Smooth muscle cell (in vitro differentiated cells): ENCODE measurements around the gene RASGEF1C. TPM values are rescaled to one million over a fixed set of nuclear protein-coding genes. Genes with fewer than 3 reads are reported as not detected.

Experiments
- DNase-seq: peaks from one replicate; lab custom pipeline; 2025; ENCODE audit not compliant: unreplicated experiment; lab: John Stamatoyannopoulos, UW
- H2AFZ ChIP-seq: fragments of 200-600 bp; sonication (generic); 2 replicates; pipeline ENCODE4 v1.6.0; 2016; ENCODE audit warnings: antibody characterized with exemption, low read depth, mild to moderate bottlenecking
- H3F3A ChIP-seq: fragments of 200-600 bp; sonication (generic); 2 replicates; pipeline ENCODE4 v1.6.0; 2017; ENCODE audit warnings: antibody characterized with exemption, low read depth
- H3K27ac ChIP-seq: fragments of 200-600 bp; sonication (generic); 2 replicates; pipeline ENCODE4 v1.5.1; 2016; ENCODE audit warnings: low read depth, mild to moderate bottlenecking
- H3K27me3 ChIP-seq: fragments of 200-600 bp; sonication (generic); 2 replicates; pipeline ENCODE4 v1.6.1; 2016; ENCODE audit warnings: low read depth, mild to moderate bottlenecking
- H3K36me3 ChIP-seq: fragments of 200-600 bp; sonication (generic); 2 replicates; pipeline ENCODE4 v1.5.1; 2016; ENCODE audit warnings: low read depth
- H3K4me1 ChIP-seq: fragments of 200-600 bp; sonication (generic); 2 replicates; pipeline ENCODE4 v1.5.1; 2016; ENCODE audit warnings: low read depth
- H3K4me2 ChIP-seq: fragments of 200-600 bp; sonication (generic); 2 replicates; pipeline ENCODE4 v1.6.0; 2016; ENCODE audit warnings: mild to moderate bottlenecking
- H3K4me3 ChIP-seq: fragments of 200-600 bp; sonication (generic); 2 replicates; pipeline ENCODE4 v1.5.1; 2016; ENCODE audit warnings: mild to moderate bottlenecking
- H3K79me2 ChIP-seq: fragments of 200-600 bp; sonication (generic); 2 replicates; pipeline ENCODE4 v1.6.0; 2016; ENCODE audit warnings: low read depth, mild to moderate bottlenecking
- H3K9ac ChIP-seq: fragments of 200-600 bp; sonication (generic); 2 replicates; pipeline ENCODE4 v1.6.0; 2016; ENCODE audit warnings: low read depth
- H3K9me3 ChIP-seq: fragments of 200-600 bp; sonication (generic); replicated peaks from 2 replicates; pipeline ENCODE4 v1.5.1; 2016; ENCODE audit warnings: low read depth
- H4K20me1 ChIP-seq: fragments of 200-600 bp; sonication (generic); 2 replicates; pipeline ENCODE4 v1.6.0; 2016; ENCODE audit warnings: low read depth
- WGBS: methylation state at CpG from one replicate; pipeline ENCODE4 v1.1.7; 2016; ENCODE audit warnings: low lambda C conversion rate; 5-methylcytosine and 5-hydroxymethylcytosine counted together
- polyA plus RNA-seq: library from polyadenylated mRNA; unstranded; fragments of >200 nt; fragmentation: Nextera tagmentation; extraction: Ambion mirVana; gene quantifications from 2 replicates; pipeline ENCODE4 v1.2.1, GENCODE V29; 2016
- total RNA-seq: library from RNA; depleted of rRNA; stranded (reverse); fragments of >200 nt; gene quantifications from 2 replicates; pipeline ENCODE4 v1.2.3, GENCODE V29; 2014
- TF ChIP-seq, protein P1 (sequence below): fragments of 200-600 bp; sonication (generic); IDR thresholded peaks from 2 replicates; pipeline ENCODE4 v1.5.1; 2017; ENCODE audit warnings: borderline replicate concordance, mild to moderate bottlenecking, antibody characterized with exemption; ENCODE audit not compliant: insufficient read depth, poor library complexity, severe bottlenecking

Gene RASGEF1C
- total and polyA plus RNA-seq, 2 experiments from 2014 or later: 0.14 TPM; not detected in 1

DNA sequence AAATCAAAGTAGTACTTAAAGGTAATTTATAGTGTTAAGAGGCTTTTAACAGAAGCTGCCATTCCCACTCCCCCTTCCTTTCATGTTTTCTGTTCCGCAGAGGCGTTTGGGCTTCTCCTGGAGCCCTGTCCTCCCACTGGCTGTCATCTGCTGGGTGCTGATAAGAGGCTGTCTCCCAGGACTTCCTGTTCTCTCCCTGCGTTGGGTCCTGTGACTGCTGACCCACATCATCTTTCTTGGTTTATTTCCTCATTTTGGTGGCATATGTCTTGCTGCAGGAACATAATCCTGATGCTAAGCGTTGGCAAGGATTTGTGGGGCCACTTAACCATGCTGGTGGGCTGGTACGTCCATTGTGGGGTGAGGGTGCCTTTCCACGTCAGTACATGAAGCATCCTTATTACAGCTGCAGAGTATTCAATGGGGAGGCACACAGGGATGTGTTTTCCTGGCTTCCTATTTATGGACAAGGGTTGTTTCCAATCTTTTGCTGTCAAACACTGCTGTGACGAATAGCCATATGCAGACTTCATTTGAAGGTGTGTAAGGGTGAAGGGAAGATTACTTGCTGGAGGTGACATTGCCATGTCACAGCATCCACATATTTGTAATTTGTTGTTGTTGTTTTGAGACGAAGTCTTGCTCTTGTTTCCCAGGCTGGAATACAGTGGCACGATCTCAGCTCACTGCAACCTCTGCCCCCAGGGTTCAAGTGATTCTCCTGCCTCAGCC lies 115.2 kb downstream of the RASGEF1C start:
- Histone ChIP-seq H2AFZ (peak overlapping the region; percentile 54), H3K27me3 (no peaks in the 10 kb centered on the region), H3F3A (no peaks in the 10 kb centered on the region), H3K4me3 (no peak overlapping the region), H3K27ac (no peak overlapping the region), H3K9ac (no peak overlapping the region), H4K20me1 (no peaks in the 10 kb centered on the region), H3K79me2 (no peaks in the 10 kb centered on the region), H3K4me1 (peaks cover 5% of the 10 kb centered on the region), H3K4me2 (no peak overlapping the region), H3K9me3 (no peaks in the 10 kb centered on the region), H3K36me3 (no peaks in the 10 kb centered on the region)
- WGBS: 54% methylated on average over 9 of the region's 9 CpGs
- TF ChIP-seq, protein P1, sequence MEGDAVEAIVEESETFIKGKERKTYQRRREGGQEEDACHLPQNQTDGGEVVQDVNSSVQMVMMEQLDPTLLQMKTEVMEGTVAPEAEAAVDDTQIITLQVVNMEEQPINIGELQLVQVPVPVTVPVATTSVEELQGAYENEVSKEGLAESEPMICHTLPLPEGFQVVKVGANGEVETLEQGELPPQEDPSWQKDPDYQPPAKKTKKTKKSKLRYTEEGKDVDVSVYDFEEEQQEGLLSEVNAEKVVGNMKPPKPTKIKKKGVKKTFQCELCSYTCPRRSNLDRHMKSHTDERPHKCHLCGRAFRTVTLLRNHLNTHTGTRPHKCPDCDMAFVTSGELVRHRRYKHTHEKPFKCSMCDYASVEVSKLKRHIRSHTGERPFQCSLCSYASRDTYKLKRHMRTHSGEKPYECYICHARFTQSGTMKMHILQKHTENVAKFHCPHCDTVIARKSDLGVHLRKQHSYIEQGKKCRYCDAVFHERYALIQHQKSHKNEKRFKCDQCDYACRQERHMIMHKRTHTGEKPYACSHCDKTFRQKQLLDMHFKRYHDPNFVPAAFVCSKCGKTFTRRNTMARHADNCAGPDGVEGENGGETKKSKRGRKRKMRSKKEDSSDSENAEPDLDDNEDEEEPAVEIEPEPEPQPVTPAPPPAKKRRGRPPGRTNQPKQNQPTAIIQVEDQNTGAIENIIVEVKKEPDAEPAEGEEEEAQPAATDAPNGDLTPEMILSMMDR: no peak
- no peak for DNase-seq

- H2AFZ ChIP-seq: no peak overlapping the region
- H3K9me3 ChIP-seq: no peaks in the 10 kb centered on the region
- TF ChIP-seq, protein P1: no peak
- no peak overlapping the region for H3K27ac ChIP-seq
- H4K20me1 ChIP-seq: no peaks in the 10 kb centered on the region
- no peak for DNase-seq
- peaks cover 5% of the 10 kb centered on the region for H3K4me1 ChIP-seq
- H3K79me2 ChIP-seq: no peaks in the 10 kb centered on the region
- no peaks in the 10 kb centered on the region for H3F3A ChIP-seq
- WGBS: 85% methylated on average over 6 of the region's 6 CpGs
- no peaks in the 10 kb centered on the region for H3K36me3 ChIP-seq
- H3K9ac ChIP-seq: no peak overlapping the region
- no peaks in the 10 kb centered on the region for H3K27me3 ChIP-seq
- H3K4me3 ChIP-seq: no peak overlapping the region
- no peak overlapping the region for H3K4me2 ChIP-seq
These were observed 115.8 kb downstream of the RASGEF1C start for GRCh38 chr5:180093241-180093640.

DNA sequence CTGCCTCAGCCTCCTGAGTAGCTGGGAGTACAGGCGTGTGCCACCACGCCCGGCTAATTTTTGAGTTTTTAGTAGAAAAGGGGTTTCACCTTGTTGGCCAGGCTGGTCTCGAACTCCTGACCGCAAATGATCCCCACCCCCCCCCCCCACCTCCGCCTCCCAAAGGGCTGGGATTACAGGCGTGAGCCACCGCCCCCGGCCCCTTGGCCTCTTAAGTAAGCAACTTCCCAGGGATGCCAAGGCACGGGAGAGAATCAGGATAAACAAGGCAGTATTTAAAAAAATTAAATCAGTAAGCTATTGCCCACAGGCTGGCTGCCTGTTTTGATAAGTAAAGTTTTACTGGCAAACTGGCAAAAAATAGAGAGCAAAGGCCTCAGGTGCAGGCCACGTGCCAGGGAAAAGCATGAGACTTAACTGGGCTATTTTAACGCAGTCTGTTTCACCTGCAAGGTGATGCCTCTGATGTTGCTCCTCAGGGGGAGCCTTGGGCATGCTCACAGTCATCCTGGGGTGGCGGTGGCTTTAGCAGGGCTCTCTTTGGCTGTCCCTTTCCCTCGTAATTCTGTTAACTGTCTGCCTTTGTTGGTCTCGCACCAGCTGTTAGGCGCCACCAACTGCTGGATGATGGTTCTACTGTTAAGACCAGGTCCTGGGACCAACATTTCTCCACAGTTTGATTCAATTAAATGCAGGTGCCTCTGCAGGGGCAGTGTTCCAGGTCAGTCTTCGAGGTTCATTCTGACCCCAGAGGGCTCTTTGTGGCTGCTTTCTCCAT lies 118.1 kb downstream of the RASGEF1C start:
- TF ChIP-seq, protein P1: no peak
- Histone ChIP-seq H3K4me3 (peak overlapping the region; percentile 79), H4K20me1 (no peaks in the 10 kb centered on the region), H2AFZ (no peak overlapping the region), H3K9me3 (no peaks in the 10 kb centered on the region), H3K9ac (no peak overlapping the region), H3K27ac (no peak overlapping the region), H3K36me3 (no peaks in the 10 kb centered on the region), H3K27me3 (no peaks in the 10 kb centered on the region), H3K79me2 (no peaks in the 10 kb centered on the region), H3F3A (no peaks in the 10 kb centered on the region), H3K4me1 (peaks cover 5% of the 10 kb centered on the region), H3K4me2 (peak overlapping the region; percentile 94)
- no peak for DNase-seq
- WGBS: 20% methylated on average over 14 of the region's 17 CpGs
